ENCODE measurements around the gene TPPP2. TPM values are rescaled to one million over a fixed set of nuclear protein-coding genes. Genes with fewer than 3 reads are reported as not detected.

TPPP2 gene
- total and polyA plus RNA-seq, 2 experiments from 2014 or later, result 0.39 to 0.92 TPM

GRCh38 chr14:21078726-21079125, 48.7 kb downstream of the TPPP2 start:
- H3K36me3 ChIP-seq, result peaks cover 42% of the 10 kb centered on the region

DNA sequence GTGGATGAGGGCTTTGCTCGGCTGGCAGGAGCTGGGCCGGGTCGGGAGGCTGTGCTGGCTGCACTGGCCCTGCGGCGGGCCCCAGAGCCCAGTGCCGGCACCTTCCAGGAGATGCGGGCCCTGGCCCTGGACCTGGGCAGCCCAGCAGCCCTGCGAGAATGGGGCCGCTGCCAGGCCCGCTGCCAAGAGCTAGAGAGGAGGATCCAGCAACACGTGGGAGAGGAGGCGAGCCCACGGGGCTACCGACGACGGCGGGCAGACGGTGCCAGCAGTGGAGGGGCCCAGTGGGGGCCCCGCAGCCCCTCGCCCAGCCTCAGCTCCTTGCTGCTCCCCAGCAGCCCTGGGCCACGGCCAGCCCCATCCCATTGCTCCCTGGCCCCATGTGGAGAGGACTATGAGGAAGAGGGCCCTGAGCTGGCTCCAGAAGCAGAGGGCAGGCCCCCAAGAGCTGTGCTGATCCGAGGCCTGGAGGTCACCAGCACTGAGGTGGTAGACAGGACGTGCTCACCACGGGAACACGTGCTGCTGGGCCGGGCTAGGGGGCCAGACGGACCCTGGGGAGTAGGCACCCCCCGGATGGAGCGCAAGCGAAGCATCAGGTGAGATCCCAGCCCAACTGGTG, 51.6 kb downstream of the TPPP2 start:
- Histone ChIP-seq H3K4me1 (ENCODE audit: low read depth) (peaks cover 6% of the 10 kb centered on the region), H3K4me3 (no peak overlapping the region), H3K27ac (no peak overlapping the region), H3K27me3 (no peaks in the 10 kb centered on the region), H3K9me3 (ENCODE audit: low read depth) (no peaks in the 10 kb centered on the region), H3K36me3 (peaks cover 40% of the 10 kb centered on the region)
- TF ChIP-seq CTCF (IDR thresholded peaks at IDR 0.05; ENCODE audit: low read depth, low read length), result no peak
- no peak for DNase-seq (ENCODE audit: low read depth in 1 of 2, low spot score in 1 of 2)

More at GRCh38 chr14:21078726-21079125, 48.7 kb downstream of the TPPP2 start:
- Histone ChIP-seq H3K4me1 (ENCODE audit: low read depth) (no peaks in the 10 kb centered on the region), H3K9me3 (ENCODE audit: low read depth) (no peaks in the 10 kb centered on the region), H3K27ac (no peak overlapping the region), H3K27me3 (no peaks in the 10 kb centered on the region), H3K4me3 (no peak overlapping the region)
- no peak for DNase-seq (ENCODE audit: low read depth in 1 of 2, low spot score in 1 of 2)
- TF ChIP-seq CTCF (IDR thresholded peaks at IDR 0.05; ENCODE audit: low read depth, low read length), result no peak

Other genes with a start within 250 kb of the TPPP2 start
- gene RNASE6, start 248.9 kb upstream of the TPPP2 start, total RNA-seq, result not detected in 2 replicates
- 0.60 TPM in 1 of 2 replicates, not detected in the other for gene RNASE6, start 248.9 kb upstream of the TPPP2 start, polyA plus RNA-seq
- 1.3 and 3.6 TPM in 2 replicates for gene RNASE1, start 227.4 kb upstream of the TPPP2 start, total RNA-seq
- 2.5 and 5.7 TPM in 2 replicates for gene RNASE1, start 227.4 kb upstream of the TPPP2 start, polyA plus RNA-seq
- gene RNASE3, start 138.8 kb upstream of the TPPP2 start, total RNA-seq, result not detected in 2 replicates
- gene RNASE3, start 138.8 kb upstream of the TPPP2 start, polyA plus RNA-seq, result not detected in 2 replicates
- gene RNASE2, start 74.7 kb upstream of the TPPP2 start, total RNA-seq, result not detected in 2 replicates
- gene RNASE2, start 74.7 kb upstream of the TPPP2 start, polyA plus RNA-seq, result not detected in 2 replicates
- gene METTL17, start 40.2 kb upstream of the TPPP2 start, total RNA-seq, result 152 and 172 TPM in 2 replicates
- 122 and 127 TPM in 2 replicates for gene METTL17, start 40.2 kb upstream of the TPPP2 start, polyA plus RNA-seq
- 0.14 TPM in 1 of 2 replicates, not detected in the other for gene SLC39A2, start 30.9 kb upstream of the TPPP2 start, total RNA-seq
- gene SLC39A2, start 30.9 kb upstream of the TPPP2 start, polyA plus RNA-seq, result not detected in 2 replicates
- 218 and 234 TPM in 2 replicates for gene NDRG2, start 5.2 kb upstream of the TPPP2 start, total RNA-seq
- 386 and 423 TPM in 2 replicates for gene NDRG2, start 5.2 kb upstream of the TPPP2 start, polyA plus RNA-seq
- not detected in 2 replicates for gene RNASE13, start 4.6 kb downstream of the TPPP2 start, total RNA-seq
- 0.84 TPM in 1 of 2 replicates, not detected in the other for gene RNASE13, start 4.6 kb downstream of the TPPP2 start, polyA plus RNA-seq
- not detected in 2 replicates for gene RNASE7, start 12.1 kb downstream of the TPPP2 start, total RNA-seq
- not detected in 2 replicates for gene RNASE7, start 12.1 kb downstream of the TPPP2 start, polyA plus RNA-seq
- not detected in 2 replicates for gene RNASE8, start 27.6 kb downstream of the TPPP2 start, total RNA-seq
- gene RNASE8, start 27.6 kb downstream of the TPPP2 start, polyA plus RNA-seq, result not detected in 2 replicates
- 32.9 and 41.7 TPM in 2 replicates for gene ARHGEF40, start 40.1 kb downstream of the TPPP2 start, total RNA-seq
- 26.4 and 31.6 TPM in 2 replicates for gene ARHGEF40, start 40.1 kb downstream of the TPPP2 start, polyA plus RNA-seq
- gene ZNF219, start 68.4 kb downstream of the TPPP2 start, total RNA-seq, result 143 and 154 TPM in 2 replicates
- 49.5 and 77.0 TPM in 2 replicates for gene ZNF219, start 68.4 kb downstream of the TPPP2 start, polyA plus RNA-seq
- 0.46 and 1.2 TPM in 2 replicates for gene TMEM253, start 70.8 kb downstream of the TPPP2 start, total RNA-seq
- 1.3 and 2.4 TPM in 2 replicates for gene TMEM253, start 70.8 kb downstream of the TPPP2 start, polyA plus RNA-seq
- not detected in 2 replicates for gene OR5AU1, start 125.8 kb downstream of the TPPP2 start, total RNA-seq
- gene OR5AU1, start 125.8 kb downstream of the TPPP2 start, polyA plus RNA-seq, result not detected in 2 replicates
- gene HNRNPC, start 239.2 kb downstream of the TPPP2 start, total RNA-seq, result 564 and 928 TPM in 2 replicates
- gene HNRNPC, start 239.2 kb downstream of the TPPP2 start, polyA plus RNA-seq, result 650 and 986 TPM in 2 replicates
- 0.14 TPM in 1 of 2 replicates, not detected in the other for gene RPGRIP1, start 249.9 kb downstream of the TPPP2 start, total RNA-seq
- 0.31 TPM in 1 of 2 replicates, not detected in the other for gene RPGRIP1, start 249.9 kb downstream of the TPPP2 start, polyA plus RNA-seq

Measured in cardiac muscle cell (in vitro differentiated cells and primary cell).